RKO (cell line): Measurements from ENCODE around the gene DPP4.
"Not testable (repeated sequence)": the region's sequence is repeated elsewhere in the genome, so short reads cannot be mapped to it uniquely, and the experiment has no call there.

Experiments
- DNase-seq: peaks from one replicate; pipeline ENCODE4 v3.0.0-alpha.2; 2016; ENCODE audit warnings: low spot score

Gene DPP4

GRCh38 chr2:161988589-161988988 lies 85.4 kb downstream of the DPP4 start:
- no peak for DNase-seq

- no peak for DNase-seq
Measured at GRCh38 chr2:161987311-161987710, 86.7 kb downstream of the DPP4 start.

- DNase-seq = no peak
Measured at GRCh38 chr2:161983866-161984265, 90.1 kb downstream of the DPP4 start.

GRCh38 chr2:161983331-161983651 lies 90.7 kb downstream of the DPP4 start:
- DNase-seq = no peak

- no peak for DNase-seq
Measured at GRCh38 chr2:161982548-161983330, 91.3 kb downstream of the DPP4 start.

- no peak for DNase-seq
Measured at GRCh38 chr2:161981679-161982250, 92.2 kb downstream of the DPP4 start.

GRCh38 chr2:161980976-161981375 lies 93.0 kb downstream of the DPP4 start:
- DNase-seq = no peak

- DNase-seq = no peak
Measured at GRCh38 chr2:161979490-161979889, 94.5 kb downstream of the DPP4 start.

- not testable (repeated sequence) for DNase-seq
Measured at GRCh38 chr2:161977926-161978325, 96.1 kb downstream of the DPP4 start.

- no peak for DNase-seq
Measured at GRCh38 chr2:161976917-161977316, 97.1 kb downstream of the DPP4 start.

GRCh38 chr2:161976295-161976694 lies 97.7 kb downstream of the DPP4 start:
- no peak for DNase-seq

- DNase-seq = no peak
Measured at GRCh38 chr2:161975813-161976160, 98.2 kb downstream of the DPP4 start.

GRCh38 chr2:161975062-161975812 lies 98.8 kb downstream of the DPP4 start:
- no peak for DNase-seq

GRCh38 chr2:161974461-161974860 lies 99.6 kb downstream of the DPP4 start:
- DNase-seq = no peak

- no peak for DNase-seq
Measured at GRCh38 chr2:161972866-161973265, 101.1 kb downstream of the DPP4 start.

GRCh38 chr2:161972232-161972631 lies 101.8 kb downstream of the DPP4 start:
- DNase-seq = no peak

GRCh38 chr2:161971551-161971950 lies 102.5 kb downstream of the DPP4 start:
- DNase-seq = no peak

- DNase-seq = no peak
Measured at GRCh38 chr2:161969159-161969558, 104.9 kb downstream of the DPP4 start.

GRCh38 chr2:161965994-161966393 lies 108.0 kb downstream of the DPP4 start:
- DNase-seq = peak; percentile 29

GRCh38 chr2:161964160-161964559 lies 109.9 kb downstream of the DPP4 start:
- DNase-seq = no peak

GRCh38 chr2:161962160-161962559 lies 111.9 kb downstream of the DPP4 start:
- no peak for DNase-seq

- no peak for DNase-seq
Measured at GRCh38 chr2:161961061-161961460, 113.0 kb downstream of the DPP4 start.

GRCh38 chr2:161956738-161957137 lies 117.3 kb downstream of the DPP4 start:
- no peak for DNase-seq
